Measurements from ENCODE around the gene ROR1.

Gene ROR1

DNA sequence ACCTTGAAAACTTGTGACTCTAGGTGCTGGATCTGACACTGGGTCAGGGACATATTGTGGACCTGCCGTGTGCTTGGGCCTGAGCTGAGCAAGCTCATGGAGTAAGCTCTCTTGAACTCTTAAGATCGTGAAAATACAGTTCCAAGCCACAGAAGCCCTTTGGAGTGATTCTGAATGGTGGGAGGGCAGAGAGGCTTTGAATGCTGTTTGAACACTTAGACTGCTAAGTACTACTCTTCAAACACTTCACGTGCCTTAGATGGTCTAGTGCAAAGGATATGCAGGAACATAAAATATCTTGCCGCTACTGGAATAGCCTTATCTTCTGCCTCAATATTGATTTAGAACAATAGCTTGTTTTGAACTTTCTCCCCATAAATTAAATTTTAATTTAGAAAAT lies 21.6 kb downstream of the ROR1 start:
- TF ChIP-seq CTCF (IDR thresholded peaks at IDR 0.05): no peak

DNA sequence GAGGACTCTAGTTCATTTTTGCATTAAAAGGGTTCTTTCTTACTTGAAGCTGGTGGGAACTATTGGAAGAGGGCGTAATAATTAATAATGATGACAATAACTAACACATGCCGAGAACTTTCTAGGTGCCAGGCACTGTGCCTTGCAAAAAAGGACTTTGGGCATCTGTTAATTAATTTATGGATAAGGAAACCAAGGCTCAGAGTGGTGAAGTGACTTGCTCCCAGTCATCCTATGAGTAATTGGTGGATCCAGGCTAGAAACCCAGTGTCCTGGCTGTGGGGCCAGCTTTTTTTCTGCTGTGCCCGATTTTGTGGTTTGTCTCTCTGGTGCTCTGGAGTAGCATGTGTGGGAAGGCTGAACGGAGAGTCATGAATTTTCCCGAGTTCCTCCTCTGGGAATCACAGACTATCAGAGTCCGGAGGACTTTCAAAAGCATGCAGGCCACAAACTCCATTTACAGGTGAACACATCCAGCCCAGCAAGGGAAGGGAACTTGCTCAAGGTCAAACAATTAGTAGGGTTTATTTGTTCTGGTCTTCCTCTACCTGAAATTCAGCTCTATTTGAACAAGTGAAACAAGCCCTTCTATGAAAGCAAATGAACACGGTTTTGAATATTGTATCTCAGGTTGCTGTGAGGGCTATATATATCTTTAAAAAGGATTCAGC lies 23.4 kb downstream of the ROR1 start:
- TF ChIP-seq CTCF (IDR thresholded peaks at IDR 0.05): no peak

DNA sequence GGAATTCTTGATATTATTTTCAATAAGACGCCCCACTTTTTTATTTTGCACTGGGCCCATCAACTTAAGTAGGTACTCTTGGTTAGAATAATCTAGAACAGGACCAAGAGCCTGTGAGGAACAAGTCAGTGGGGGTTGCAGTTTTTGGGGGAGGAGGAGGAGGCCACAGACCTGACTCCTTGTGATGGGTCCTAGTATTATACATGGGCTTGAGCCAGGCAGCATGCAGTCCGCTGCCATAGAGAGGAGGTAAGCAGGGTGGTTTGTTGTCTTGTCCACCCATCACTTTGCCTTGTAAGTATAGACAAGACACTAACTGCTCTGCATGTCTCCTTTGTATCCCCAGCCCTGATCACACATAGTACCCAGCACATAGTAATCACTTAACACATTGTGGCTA lies 24.5 kb downstream of the ROR1 start:
- no peak for TF ChIP-seq CTCF (IDR thresholded peaks at IDR 0.05)

- TF ChIP-seq CTCF (IDR thresholded peaks at IDR 0.05): no peak
Observed at GRCh38 chr1:63799307-63799706, 25.5 kb downstream of the ROR1 start.

DNA sequence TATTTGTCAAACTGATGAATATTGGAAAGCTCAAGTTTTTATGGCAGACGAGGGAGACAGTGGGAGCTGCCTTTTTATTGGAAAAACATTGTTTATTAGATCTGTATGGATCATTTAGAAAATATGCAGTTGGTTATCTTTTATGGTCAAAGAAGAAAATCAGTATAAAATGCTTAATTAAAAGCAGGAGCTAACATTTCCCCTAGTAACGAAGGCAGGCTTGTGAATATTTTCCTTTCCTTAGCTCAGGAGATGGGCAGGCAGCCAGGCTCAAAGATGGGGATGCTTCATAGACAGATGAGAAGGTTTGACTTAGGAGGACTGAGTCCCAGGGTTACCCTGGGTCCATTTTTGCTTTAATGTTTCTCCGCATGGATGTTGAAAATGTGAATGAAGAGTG lies 26.0 kb downstream of the ROR1 start:
- TF ChIP-seq CTCF (IDR thresholded peaks at IDR 0.05): no peak

GRCh38 chr1:63802109-63802508 lies 28.3 kb downstream of the ROR1 start:
- TF ChIP-seq CTCF (IDR thresholded peaks at IDR 0.05): no peak

DNA sequence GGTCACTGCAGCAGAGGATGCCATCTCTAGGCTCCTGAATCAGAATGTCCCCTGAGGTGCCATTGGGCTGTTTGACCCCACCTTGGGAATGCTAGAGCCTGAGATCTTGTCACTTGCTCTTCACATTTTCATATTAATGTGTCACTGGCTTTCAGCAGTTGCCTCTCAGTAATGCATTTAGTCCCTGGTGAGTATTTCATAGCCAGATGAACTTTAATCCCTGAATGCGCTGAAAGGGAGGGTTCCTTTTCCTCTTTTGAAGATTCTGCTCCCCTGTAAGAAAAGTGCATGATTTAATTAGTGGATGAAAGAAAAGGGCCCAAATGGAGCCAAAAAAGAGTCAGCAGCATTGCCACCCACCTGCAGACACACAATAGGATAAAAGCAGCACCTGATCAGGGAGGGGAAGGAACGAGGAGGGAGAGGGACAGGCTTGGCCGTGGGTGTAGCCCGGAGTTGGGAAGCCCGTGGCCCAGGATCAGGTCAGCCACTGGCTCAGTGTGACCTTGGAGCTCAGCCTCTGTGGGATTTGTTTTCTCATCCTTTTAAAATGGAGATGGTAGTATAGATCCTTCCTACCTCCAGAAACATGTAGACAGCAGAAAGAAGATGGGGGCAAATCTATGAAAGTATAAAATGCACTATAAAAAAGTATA lies 31.1 kb downstream of the ROR1 start:
- no peak for TF ChIP-seq CTCF (IDR thresholded peaks at IDR 0.05)

Measured in LNCAP (cell line).